HepG2 (cell line): Measurements from ENCODE around the gene PIP5KL1. TPM values are rescaled to one million over a fixed set of nuclear protein-coding genes. Genes with fewer than 3 reads are reported as not detected.

Source experiments
- ATAC-seq: fragments of 200-7000 bp; cut with Tn5 transposase; 3 replicates; pipeline ENCODE4 v1.9.1; 2020; ENCODE audit warnings: mild to moderate bottlenecking, moderate library complexity
- BruUV-seq: library from RNA; stranded (reverse); fragments of 400-500 nt; replicated peaks from 2 replicates; lab custom pipeline; 2021; lab: Mats Ljungman, UMichigan
- CTCF ChIA-PET: fragments of 300-600 bp; formaldehyde crosslinking; extraction: SDS; loops from one replicate; lab custom pipeline; 2021; ENCODE audit warnings: low total read pairs, inconsistent platforms, low intra/inter-chr PET ratio; lab: Yijun Ruan, JAX
- POLR2A ChIA-PET: fragments of 350-600 bp; sonication (Branson Sonifier 250); formaldehyde crosslinking; loops from one replicate; lab custom pipeline; 2020; ENCODE audit warnings: antibody characterized with exemption, inconsistent platforms; lab: Yijun Ruan, JAX
- DNase-seq: peaks from one replicate; pipeline ENCODE4 v3.0.0-alpha.2; 2015; ENCODE audit warnings: low spot score
- FAIRE-seq: peaks from 3 replicates; lab custom pipeline; 2011; peaks lifted over from hg19 to GRCh38; lab: Jason Lieb, UNC
- H2AFZ ChIP-seq: one replicate; pipeline ENCODE4 v1.6.1; 2011; ENCODE audit warnings: low read length, inconsistent platforms
- H3K27ac ChIP-seq: fragments of 300-600 bp; 3 replicates; pipeline ENCODE4 v1.8.0; 2011; ENCODE audit warnings: mixed run types, mild to moderate bottlenecking, mixed read lengths, low read length, inconsistent platforms; ENCODE audit not compliant: insufficient read depth; ENCODE audit errors: extremely low read length
- H3K27me3 ChIP-seq, 2 experiments: fragments of 200-600 bp in 1 of 2; 2 replicates in 1 of 2; 3 replicates in 1 of 2; pipeline versions ENCODE4 v1.6.0 to v1.8.0; 2011; ENCODE audit warnings: low read length in 2 of 2, mild to moderate bottlenecking in 2 of 2, moderate library complexity in 2 of 2, inconsistent platforms in 1 of 2; ENCODE audit not compliant: insufficient read depth in 2 of 2, control insufficient read depth in 1 of 2
- H3K36me3 ChIP-seq, 2 experiments: fragments of 200-600 bp in 1 of 2; replicated peaks in 1 of 2; 2 replicates in 1 of 2; 3 replicates in 1 of 2; pipeline versions ENCODE4 v1.5.1 to v1.8.0; 2011; ENCODE audit warnings: low read length in 2 of 2, inconsistent platforms in 1 of 2; ENCODE audit not compliant: insufficient read depth in 2 of 2, control insufficient read depth in 1 of 2
- H3K4me1 ChIP-seq: 2 replicates; pipeline ENCODE4 v1.5.1; 2012; ENCODE audit warnings: low read length, inconsistent platforms; ENCODE audit not compliant: insufficient read depth
- H3K4me2 ChIP-seq: 2 replicates; pipeline ENCODE4 v1.6.0; 2011; ENCODE audit warnings: low read depth, low read length, inconsistent platforms
- H3K4me3 ChIP-seq, 3 experiments: fragments of 200-600 bp in 1 of 3; sonication (generic), shearing (Covaris generic) in 1 of 3; replicated peaks in 1 of 3; 2 replicates each; pipeline ENCODE4 v1.5.1; 2011 to 2016; ENCODE audit warnings: low read length in 3 of 3, inconsistent platforms in 2 of 3, low read depth in 2 of 3, mild to moderate bottlenecking in 2 of 3, control low read depth in 1 of 3, mixed read lengths in 1 of 3; ENCODE audit not compliant: insufficient read depth in 1 of 3
- H3K79me2 ChIP-seq: one replicate; pipeline ENCODE4 v1.6.1; 2011; ENCODE audit warnings: low read length, inconsistent platforms; ENCODE audit not compliant: insufficient read depth
- H3K9ac ChIP-seq: 2 replicates; pipeline ENCODE4 v1.6.0; 2011; ENCODE audit warnings: mild to moderate bottlenecking, low read depth, low read length, inconsistent platforms; ENCODE audit not compliant: insufficient read depth
- H3K9me3 ChIP-seq: 2 replicates; pipeline ENCODE4 v1.5.1; 2012; ENCODE audit warnings: mild to moderate bottlenecking, low read length
- H4K20me1 ChIP-seq: 2 replicates; pipeline ENCODE4 v1.6.0; 2011; ENCODE audit warnings: inconsistent platforms, mild to moderate bottlenecking, low read length, moderate library complexity; ENCODE audit not compliant: insufficient read depth
- AGO2 ChIP-seq: fragments of 200-400 bp; formaldehyde crosslinking; optimal IDR thresholded peaks from 2 replicates; pipeline ENCODE3; 2017; ENCODE audit warnings: mild to moderate bottlenecking, low read depth, low read length, moderate library complexity
- BRCA1 ChIP-seq: sonication (generic); formaldehyde crosslinking; IDR thresholded peaks from 2 replicates; pipeline ENCODE4 v1.4.0; 2020; ENCODE audit warnings: missing genetic modification reagents
- GFI1 ChIP-seq: sonication (generic); formaldehyde crosslinking; IDR thresholded peaks from 2 replicates; pipeline ENCODE4 v1.5.0; 2020; ENCODE audit warnings: missing genetic modification reagents, mild to moderate bottlenecking, borderline replicate concordance
- HBP1 ChIP-seq: IDR thresholded peaks from 2 replicates; pipeline ENCODE4 v1.6.1; 2016; ENCODE audit warnings: low read depth, control low read depth
- HNRNPL ChIP-seq: fragments of 200-400 bp; formaldehyde crosslinking; IDR thresholded peaks from 2 replicates; pipeline ENCODE4 v1.6.1; 2017; ENCODE audit warnings: mild to moderate bottlenecking, low read depth, low read length
- ZNF629 ChIP-seq: sonication (generic); formaldehyde crosslinking; conservative IDR thresholded peaks from 2 replicates; pipeline ENCODE4 v1.5.0; 2020; ENCODE audit warnings: missing genetic modification reagents
- WGBS: methylation state at CpG from one replicate; pipeline ENCODE4 v1.1.6; 2017; ENCODE audit warnings: low lambda C conversion rate; 5-methylcytosine and 5-hydroxymethylcytosine counted together
- in situ Hi-C: cut with HindIII; loops from 2 replicates; pipeline ENCODE4 v1.10.0; 2017; ENCODE audit warnings: low pct_unique_long_range_greater_than_20kb; ENCODE audit not compliant: extremely low pct_ligation_motif_present
- intact Hi-C: fragments of 100-400 bp; cut with micrococcal nuclease; formaldehyde crosslinking; loops from one replicate; pipeline ENCODE4 v1.10.0; 2022; ENCODE audit not compliant: unreplicated experiment
- polyA plus RNA-seq, 8 experiments: library from polyadenylated mRNA; depleted of rRNA in 3 of 8; stranded (reverse) in 7 of 8; unstranded in 1 of 8; fragments of >200 nt; fragmentation: Illumina TruSeq in 4 of 8; extraction: Trizol in 4 of 8; gene quantifications; 2 replicates each; pipeline versions ENCODE4 v1.2.1 to v1.2.3, GENCODE V29; 2011 to 2016; ENCODE audit warnings: low read depth in 4 of 8, missing spikeins in 1 of 8, mixed read lengths in 1 of 8; ENCODE audit not compliant: insufficient read depth in 1 of 8
- total RNA-seq, 5 experiments: library from RNA; depleted of rRNA; stranded (reverse); fragments of >200 nt; fragmentation: Illumina TruSeq; extraction: Trizol; gene quantifications; 2 replicates each; pipeline ENCODE4 v1.2.3, GENCODE V29; 2016; ENCODE audit warnings: low read depth in 1 of 5

PIP5KL1 gene
- total and polyA plus RNA-seq, 2 of the 13 experiments (the other 11 are each of a cell fraction or from before 2014, with no cell fraction given) = 0.20 to 0.49 TPM

GRCh38 chr9:127953768-127954505 lies 23.4 kb upstream of the PIP5KL1 start:
- no peak overlapping the region for H3K4me3 ChIP-seq
- CTCF ChIA-PET = no interaction called here

More at GRCh38 chr9:127953768-127954505, 23.4 kb upstream of the PIP5KL1 start:
- H3K36me3 ChIP-seq = no peaks in the 10 kb centered on the region; a peak in 1 of 5 replicates
- 0 out of 2 replicates have a peak, but pooled peaks cover 3% of the 10 kb centered on the region for H4K20me1 ChIP-seq
- no peak overlapping the region for H3K9ac ChIP-seq
- intact Hi-C loops = loop anchor here (2.0 kb wide), 1 partner anchor 79 kb away; no protein-coding TSS in a partner anchor
- no peak overlapping the region for H3K4me2 ChIP-seq
- ATAC-seq (no peak), FAIRE-seq (no peak), DNase-seq (no peak)
- no peaks in the 10 kb centered on the region for H3K9me3 ChIP-seq
- no TSS peak for BruUV-seq
- H3K27ac ChIP-seq = peak overlapping the region; percentile 96
- peaks cover 77% of the 10 kb centered on the region for H3K79me2 ChIP-seq
- H2AFZ ChIP-seq = no peak overlapping the region
- 0 out of 2 replicates have a peak, but pooled peaks have one; percentile 28 for TF ChIP-seq HNRNPL
- no peak for TF ChIP-seq HBP1
- TF ChIP-seq AGO2 = peak; percentile 40
- no peak for TF ChIP-seq GFI1 (CRISPR knock-in tag)
- no peak for TF ChIP-seq BRCA1 (CRISPR knock-in tag)
- peak; percentile 91 for TF ChIP-seq ZNF629 (CRISPR knock-in tag)
- H3K27me3 ChIP-seq = no peaks in the 10 kb centered on the region; a peak in 1 of 5 replicates
- WGBS = 98% methylated on average over 17 of the region's 17 CpGs
- peaks cover 72% of the 10 kb centered on the region for H3K4me1 ChIP-seq
- in situ Hi-C loops = no loop called here
- POLR2A ChIA-PET = interaction anchor here (1.8 to 2.3 kb wide), 2 partner anchors 12 to 27 kb away, joined by 6 to 11 read pairs; partner anchors contain the start of gene EEIG1
